ENCODE data around the gene NPLOC4. TPM values are rescaled to one million over a fixed set of nuclear protein-coding genes. Genes with fewer than 3 reads are reported as not detected.

Gene NPLOC4
- total and polyA plus RNA-seq, 2 of the 13 experiments (the other 11 are each of a cell fraction or from before 2014, with no cell fraction given): 57.0 to 97.0 TPM

- 0 out of 2 replicates have a peak, but pooled peaks have one; percentile 13 for TF ChIP-seq NAIF1 (CRISPR knock-in tag; IDR thresholded peaks at IDR 0.05; ENCODE audit: borderline replicate concordance)
- TF ChIP-seq ZBTB46 (CRISPR knock-in tag; IDR thresholded peaks at IDR 0.05; ENCODE audit: borderline replicate concordance): no peak
- 0 out of 2 replicates have a peak, but pooled peaks have one; percentile 11 for TF ChIP-seq SAFB2 (CRISPR knock-in tag; IDR thresholded peaks at IDR 0.05; ENCODE audit: borderline replicate concordance, low read depth)
- peak; percentile 40 for TF ChIP-seq MED1 (CRISPR knock-in tag; IDR thresholded peaks at IDR 0.05)
- no peak for TF ChIP-seq NCOA1 (CRISPR knock-in tag; IDR thresholded peaks at IDR 0.05)
- 0 out of 2 replicates have a peak, but pooled peaks have one; percentile 16 for TF ChIP-seq ZNF629 (CRISPR knock-in tag; conservative IDR thresholded peaks at IDR 0.05)
- 0 out of 2 replicates have a peak, but pooled peaks have one; percentile 48 for TF ChIP-seq NKX3-1 (CRISPR knock-in tag; IDR thresholded peaks at IDR 0.05)
- 0 out of 2 replicates have a peak, but pooled peaks have one; percentile 18 for TF ChIP-seq KMT2A (CRISPR knock-in tag; IDR thresholded peaks at IDR 0.05)
- TF ChIP-seq HNRNPLL (IDR thresholded peaks at IDR 0.05; ENCODE audit: low read depth, low read length, poor library complexity, severe bottlenecking): no peak
- TF ChIP-seq RXRA (CRISPR knock-in tag; IDR thresholded peaks at IDR 0.05): no peak
- TF ChIP-seq ZNF232 (CRISPR knock-in tag; IDR thresholded peaks at IDR 0.05; ENCODE audit: borderline replicate concordance): peak; percentile 58; the same call in 1 of the 2 replicates
- TF ChIP-seq POLR2A (IDR thresholded peaks at IDR 0.05; ENCODE audit: insufficient read depth in 1 of 2, low read depth in 2 of 2, low read length in 2 of 2): peak in 1 of 2 experiments; percentile 11; a peak in 1 of 4 replicates
- 0 out of 2 replicates have a peak, but pooled peaks have one; percentile 2 for TF ChIP-seq TMF1 (CRISPR knock-in tag; IDR thresholded peaks at IDR 0.05; ENCODE audit: low read depth)
These were observed 126.7 kb downstream of the NPLOC4 start (continued) for GRCh38 chr17:81509972-81510784.

Data from HepG2 (cell line).